Activated gamma-delta T cell treated with Interleukin-2 at 50 U/mL for 16 hours (primary cell): ENCODE results near the gene APOF.
A peak's percentile ranks its signal among the peaks of the same experiment; 100 is the strongest.
"Not testable (repeated sequence)": the region's sequence is repeated elsewhere in the genome, so short reads cannot be mapped to it uniquely, and the experiment has no call there.

Experiments
- DNase-seq: peaks from one replicate; pipeline ENCODE4 v3.0.0-alpha.2; 2020

Gene APOF

DNA sequence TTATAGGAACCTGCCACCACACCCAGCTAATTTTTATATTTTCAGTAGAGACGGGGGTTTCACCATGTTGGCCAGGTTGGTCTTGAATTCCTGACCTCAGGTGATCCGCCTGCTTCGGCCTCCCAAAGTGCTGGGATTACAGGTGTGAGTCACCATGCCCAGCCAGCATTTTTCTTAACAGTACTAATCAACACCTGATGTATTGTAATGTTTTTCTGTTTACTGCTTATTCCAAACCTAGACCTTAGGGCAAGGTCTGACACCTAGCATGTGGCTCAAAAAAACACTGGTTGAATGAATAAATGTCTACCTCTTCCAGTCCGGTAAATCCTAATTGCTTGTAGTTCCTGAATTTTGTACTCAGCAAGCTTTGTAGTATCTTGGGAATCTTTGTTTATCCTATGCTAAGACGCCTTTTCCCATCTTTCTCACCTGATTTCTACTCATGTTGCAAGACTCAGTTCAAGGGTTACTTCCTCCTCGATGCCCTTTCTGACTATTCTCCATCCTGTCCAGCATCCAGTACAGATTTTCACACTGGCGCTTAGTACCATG is 31.6 kb downstream of the APOF start:
- DNase-seq = no peak

- DNase-seq = no peak
These were observed 36.1 kb downstream of the APOF start for GRCh38 chr12:56326533-56326932.

DNA sequence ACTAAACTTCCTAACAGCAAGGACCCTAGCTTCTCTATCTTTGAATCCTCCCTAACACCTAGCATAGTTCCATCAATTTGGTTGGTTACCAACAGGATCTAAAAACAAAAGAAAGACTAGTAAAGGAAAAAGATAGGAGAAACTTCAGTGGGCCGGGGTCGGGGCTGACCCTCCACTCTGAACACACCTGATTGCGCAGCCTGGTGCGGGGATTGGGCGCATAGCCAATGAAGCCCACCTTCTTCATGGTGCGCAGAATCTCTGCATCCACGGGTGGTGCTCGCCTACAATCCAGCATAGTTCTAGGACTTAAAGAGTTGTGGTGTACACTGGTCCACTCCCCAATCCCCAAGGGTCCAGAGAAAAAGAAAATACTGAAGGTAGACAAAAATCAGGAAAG is 36.5 kb downstream of the APOF start:
- DNase-seq = no peak

DNA sequence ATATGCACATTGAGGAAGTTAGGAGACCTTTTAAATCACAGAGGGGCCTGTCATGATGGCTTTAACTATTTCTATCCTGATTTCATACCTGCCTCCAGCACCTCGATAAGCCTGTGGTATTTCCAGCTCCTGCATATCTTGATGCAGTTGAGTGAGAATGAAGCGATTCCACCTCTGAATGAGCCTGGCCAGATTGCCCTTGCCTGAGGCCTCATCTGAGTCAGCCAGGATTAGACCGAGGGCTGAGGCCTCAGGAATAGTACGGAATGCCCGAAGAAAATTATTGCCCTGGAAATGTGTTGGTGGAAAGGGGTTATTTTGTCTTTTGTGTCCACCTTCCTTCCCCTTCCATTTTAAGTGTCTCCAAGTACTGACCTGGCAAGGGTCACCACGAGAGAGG is 38.5 kb downstream of the APOF start:
- DNase-seq = no peak

GRCh38 chr12:56321610-56322009 is 41.0 kb downstream of the APOF start:
- DNase-seq = not testable (repeated sequence)

DNA sequence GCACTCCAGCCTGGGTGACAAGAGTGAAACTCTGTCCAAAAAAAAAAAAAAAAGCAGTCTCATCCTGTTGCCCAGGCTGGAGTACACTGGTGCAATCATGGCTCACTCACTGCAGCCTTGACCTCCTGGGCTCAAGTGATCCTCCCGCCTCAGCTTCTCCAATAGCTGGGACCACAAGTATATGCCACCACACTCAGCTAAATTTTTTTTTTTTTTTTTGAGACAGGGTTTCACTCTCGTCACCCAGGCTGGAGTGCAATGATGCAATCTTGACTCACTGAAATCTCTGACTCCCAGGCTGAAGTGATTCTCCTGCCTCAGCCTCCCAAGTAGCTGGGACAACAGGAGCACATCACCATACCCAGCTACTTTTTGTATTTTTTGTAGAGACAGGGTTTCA is 41.6 kb downstream of the APOF start:
- no peak for DNase-seq

GRCh38 chr12:56317675-56318074 is 45.0 kb downstream of the APOF start:
- no peak for DNase-seq

DNA sequence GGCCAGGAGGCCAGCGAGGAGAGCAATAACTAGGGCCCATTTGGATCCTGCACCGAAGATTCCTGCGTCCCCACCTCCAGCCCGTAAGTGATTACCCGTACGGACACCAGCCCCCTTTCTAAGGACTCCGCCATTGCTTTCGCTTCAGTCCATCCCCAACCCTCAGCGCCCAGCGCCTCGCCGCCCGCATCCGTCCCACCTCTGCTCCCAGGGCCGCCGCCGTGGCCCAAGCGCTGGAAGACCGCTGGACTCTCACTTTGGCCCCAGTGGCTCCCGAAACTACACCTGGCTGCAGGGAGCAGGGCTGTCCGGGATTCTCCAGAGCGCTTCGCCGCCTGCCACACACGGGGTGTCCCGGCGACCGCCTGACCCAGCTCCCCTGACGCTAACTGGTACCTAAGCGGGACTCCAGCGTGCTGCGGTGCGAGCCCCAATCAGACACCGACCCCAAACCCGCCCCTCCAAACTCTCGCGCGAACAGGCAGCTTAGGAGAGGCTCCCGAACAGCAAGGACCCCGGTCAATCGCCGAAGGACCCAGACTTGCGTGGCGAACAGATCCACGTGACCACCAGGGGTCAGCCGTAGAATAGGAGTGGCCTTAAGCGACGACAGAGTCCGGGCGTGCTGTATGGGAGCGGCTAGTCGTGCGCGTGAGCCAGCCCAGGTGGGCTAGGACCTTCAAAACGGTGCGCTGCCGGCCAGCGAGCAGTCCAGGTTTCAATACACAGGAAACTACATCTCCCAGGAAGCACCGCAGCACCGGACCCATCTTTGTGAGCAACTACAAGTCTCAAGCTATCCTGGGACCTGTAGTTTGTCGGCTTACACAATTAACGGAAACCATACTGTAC is 46.8 kb downstream of the APOF start, which contains the start of gene CNPY2:
Gene CNPY2 (minus strand): TSS at position 367 of the 852 bp plus-strand sequence. CDS start 771 bp downstream, outside the sequence.
- peak; percentile 94 for DNase-seq

GRCh38 chr12:56315249-56315621 is 47.4 kb downstream of the APOF start:
- no peak for DNase-seq

DNA sequence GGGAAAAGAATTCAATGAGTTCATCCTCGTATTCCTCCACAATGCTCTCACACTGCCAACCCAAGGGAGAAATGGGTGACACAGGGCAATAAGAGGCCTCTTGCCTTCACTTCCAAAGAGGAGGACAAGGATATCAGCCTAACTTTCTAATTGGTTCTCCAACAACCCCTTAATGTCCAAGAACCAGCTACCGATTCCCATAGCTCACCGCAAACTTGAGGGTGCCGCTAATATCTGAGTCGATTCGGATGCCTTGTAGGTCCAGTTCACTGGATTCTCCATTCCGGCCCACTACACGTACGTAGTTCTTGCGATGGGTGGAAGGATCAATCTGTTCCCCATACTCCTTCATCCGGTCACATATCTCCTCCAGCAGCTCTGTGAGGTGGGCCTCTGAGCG is 51.7 kb downstream of the APOF start:
- DNase-seq = no peak
